Large intestine (tissue), 3 donors: Measurements from ENCODE around the gene PLEKHG3. TPM values are rescaled to one million over a fixed set of nuclear protein-coding genes. Genes with fewer than 3 reads are reported as not detected.

Experiments used
- DNase-seq, 2 donors: peaks; one replicate each; pipeline versions ENCODE4 v3.0.0 to v3.0.0-alpha.2; 2013
- H3K27ac ChIP-seq: one replicate; pipeline ENCODE4 v1.5.1; 2013; ENCODE audit warnings: low read length
- H3K27me3 ChIP-seq: 2 replicates; pipeline ENCODE4 v1.6.1; 2013; ENCODE audit warnings: low read length; ENCODE audit not compliant: control insufficient read depth, insufficient read depth
- H3K36me3 ChIP-seq: 2 replicates; pipeline ENCODE4 v1.6.1; 2013; ENCODE audit warnings: low read length; ENCODE audit not compliant: control insufficient read depth, insufficient read depth
- H3K4me1 ChIP-seq: one replicate; pipeline ENCODE4 v1.6.1; 2013; ENCODE audit warnings: low read length; ENCODE audit not compliant: control insufficient read depth, insufficient read depth
- H3K4me3 ChIP-seq: one replicate; pipeline ENCODE4 v1.5.1; 2013; ENCODE audit warnings: low read length
- H3K9me3 ChIP-seq: one replicate; pipeline ENCODE4 v1.6.1; 2013; ENCODE audit warnings: mild to moderate bottlenecking, low read depth, low read length, moderate library complexity; ENCODE audit not compliant: control insufficient read depth
- WGBS: methylation state at CpG from one replicate; pipeline ENCODE4 v1.1.5; 2013; ENCODE audit warnings: low lambda C conversion rate; ENCODE audit not compliant: insufficient coverage; 5-methylcytosine and 5-hydroxymethylcytosine counted together
- polyA plus RNA-seq: library from polyadenylated mRNA; unstranded; fragments of 120-200 nt; gene quantifications from one replicate; pipeline ENCODE4 v1.2.1, GENCODE V29; 2013

Gene PLEKHG3
- polyA plus RNA-seq, 1 donor = 56.1 TPM

GRCh38 chr14:64725879-64726584 lies 21.8 kb downstream of the PLEKHG3 start:
- Histone ChIP-seq H3K36me3 (peaks cover 37% of the 10 kb centered on the region), H3K4me1 (peaks cover 62% of the 10 kb centered on the region), H3K27ac (peak overlapping the region; percentile 92), H3K9me3 (no peaks in the 10 kb centered on the region), H3K4me3 (no peak overlapping the region), H3K27me3 (no peaks in the 10 kb centered on the region)
- 69% methylated on average over 3 of the region's 6 CpGs for WGBS
- no peak for DNase-seq

DNA sequence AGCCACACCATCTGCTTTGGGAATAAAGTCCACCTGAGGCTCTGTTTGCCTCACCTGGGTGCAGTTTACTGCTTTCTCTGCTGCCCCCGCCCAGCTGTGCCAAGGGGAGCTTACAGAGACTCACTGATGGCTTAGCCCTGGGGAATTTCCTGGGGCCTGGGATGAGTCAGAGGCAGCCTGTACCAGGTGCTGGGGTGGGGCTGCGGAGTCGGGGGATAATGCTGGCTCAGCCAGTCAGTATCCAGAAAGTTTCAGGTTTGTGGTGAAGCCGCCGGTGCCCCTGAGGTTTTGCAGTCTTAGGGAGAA lies 22.3 kb downstream of the PLEKHG3 start:
- H3K36me3 ChIP-seq = peaks cover 42% of the 10 kb centered on the region
- WGBS = no CpG with 5 or more reads among the region's 5 CpGs
- no peaks in the 10 kb centered on the region for H3K27me3 ChIP-seq
- peaks cover 57% of the 10 kb centered on the region for H3K4me1 ChIP-seq
- H3K4me3 ChIP-seq = no peak overlapping the region
- no peaks in the 10 kb centered on the region for H3K9me3 ChIP-seq
- H3K27ac ChIP-seq = peak overlapping the region; percentile 92
- peak; percentile 97 to 98 for DNase-seq

GRCh38 chr14:64727551-64728071 lies 23.4 kb downstream of the PLEKHG3 start:
- H3K4me3 ChIP-seq = no peak overlapping the region
- H3K27me3 ChIP-seq = no peaks in the 10 kb centered on the region
- DNase-seq = no peak
- H3K9me3 ChIP-seq = no peaks in the 10 kb centered on the region
- peaks cover 52% of the 10 kb centered on the region for H3K36me3 ChIP-seq
- peak overlapping the region; percentile 92 for H3K27ac ChIP-seq
- WGBS = no CpG with 5 or more reads among the region's 22 CpGs
- peaks cover 52% of the 10 kb centered on the region for H3K4me1 ChIP-seq

DNA sequence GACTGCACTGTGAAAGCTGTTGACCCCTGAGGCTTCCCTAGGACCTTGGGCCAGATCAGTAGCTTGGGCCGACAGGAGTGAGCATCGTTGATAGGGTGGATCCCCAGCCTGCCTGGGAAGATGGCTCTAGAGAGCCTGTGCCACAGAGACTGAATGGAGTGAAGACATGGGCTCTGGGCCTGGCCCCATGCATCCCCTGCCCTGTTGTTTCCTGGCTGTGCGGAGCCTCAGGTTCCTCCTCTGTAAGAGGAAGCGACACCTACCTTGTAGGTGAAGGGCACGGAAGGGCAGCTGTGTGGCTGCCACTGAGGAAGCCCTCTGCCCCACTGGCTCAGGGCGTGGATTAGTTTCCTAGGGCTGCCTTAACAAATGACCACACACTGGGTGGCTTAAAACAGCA lies 23.9 kb downstream of the PLEKHG3 start:
- H3K36me3 ChIP-seq = peaks cover 57% of the 10 kb centered on the region
- H3K4me1 ChIP-seq = peaks cover 52% of the 10 kb centered on the region
- no peaks in the 10 kb centered on the region for H3K9me3 ChIP-seq
- no peak overlapping the region for H3K4me3 ChIP-seq
- no peaks in the 10 kb centered on the region for H3K27me3 ChIP-seq
- H3K27ac ChIP-seq = no peak overlapping the region
- WGBS = no CpG with 5 or more reads among the region's 6 CpGs
- DNase-seq = no peak

DNA sequence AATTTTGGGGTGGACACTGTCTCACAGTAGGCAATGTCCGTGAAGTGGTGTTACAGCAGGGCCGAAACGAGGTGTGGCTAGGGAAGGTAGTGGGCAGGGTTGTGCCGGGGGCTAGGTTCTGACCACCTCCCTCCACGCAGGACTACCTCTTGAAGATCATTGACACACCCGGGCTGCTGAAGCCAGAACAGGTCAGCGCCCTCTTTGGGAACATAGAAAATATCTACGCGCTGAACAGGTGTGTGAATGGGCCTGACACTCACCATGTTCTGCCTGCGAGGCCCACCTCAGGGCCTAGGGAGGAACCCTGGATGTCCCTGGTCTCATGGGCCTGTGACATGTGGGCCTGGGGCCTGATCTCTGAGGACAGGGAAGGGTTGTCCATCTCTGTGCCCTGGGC lies 24.6 kb downstream of the PLEKHG3 start:
- no CpG with 5 or more reads among the region's 10 CpGs for WGBS

DNA sequence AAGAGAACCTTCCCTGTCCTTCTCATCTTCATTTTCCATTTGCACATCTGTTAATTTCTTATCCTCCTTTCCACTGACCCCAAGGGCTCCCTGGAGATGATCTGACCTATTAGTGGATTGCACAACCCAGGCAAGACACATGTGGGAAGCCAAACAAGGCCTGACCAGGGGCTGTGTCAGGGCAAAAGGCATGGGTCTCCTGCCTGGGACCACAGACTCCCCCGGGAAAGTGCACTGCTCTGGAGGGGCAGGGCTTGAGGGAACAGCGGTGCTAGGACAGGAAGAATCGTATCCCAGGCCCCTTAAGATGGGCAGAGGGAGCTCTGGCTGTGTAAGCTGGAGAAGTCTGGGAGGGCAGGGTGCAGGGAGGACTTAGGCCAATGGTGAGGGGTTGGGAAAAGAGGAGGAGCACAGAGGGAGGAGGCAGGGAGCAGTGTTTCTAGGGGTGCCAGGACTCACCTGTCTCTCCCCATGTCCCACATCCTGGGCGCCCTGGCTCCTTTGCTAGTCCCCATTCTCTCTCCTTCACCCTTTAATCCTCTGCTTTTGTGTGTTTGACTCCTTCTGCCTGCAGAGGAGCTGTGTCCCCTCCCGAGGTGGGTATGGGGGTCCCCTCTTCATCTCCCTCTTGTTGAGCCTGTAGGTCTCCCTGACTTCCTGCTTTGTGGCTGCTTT lies 25.3 kb downstream of the PLEKHG3 start:
- WGBS = 80% methylated on average over 1 of the region's 5 CpGs

More for the DNA sequence above, 24.6 kb downstream of the PLEKHG3 start:
- no peaks in the 10 kb centered on the region for H3K27me3 ChIP-seq
- peaks cover 48% of the 10 kb centered on the region for H3K4me1 ChIP-seq
- H3K9me3 ChIP-seq = no peaks in the 10 kb centered on the region
- H3K27ac ChIP-seq = no peak overlapping the region
- peaks cover 63% of the 10 kb centered on the region for H3K36me3 ChIP-seq
- no peak for DNase-seq
- H3K4me3 ChIP-seq = no peak overlapping the region

DNA sequence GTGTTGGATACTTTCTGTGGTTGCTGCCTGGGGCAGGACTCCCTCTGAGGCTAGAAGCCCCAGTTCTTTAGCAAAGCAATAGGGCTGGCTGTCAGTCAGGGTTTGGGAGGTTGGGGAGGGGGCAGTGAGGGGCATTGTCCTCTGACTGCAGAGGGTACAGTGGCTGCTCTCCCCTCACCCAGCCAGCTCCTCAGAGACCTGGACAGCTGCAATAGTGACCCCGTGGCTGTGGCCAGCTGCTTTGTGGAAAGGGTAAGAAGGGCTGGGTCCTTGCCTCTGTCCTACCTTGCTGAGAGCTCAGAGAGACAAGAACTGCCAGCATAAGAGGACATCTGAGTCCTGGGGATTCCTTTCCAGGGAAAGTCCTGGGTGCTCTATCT lies 25.8 kb downstream of the PLEKHG3 start:
- H3K4me1 ChIP-seq = peaks cover 36% of the 10 kb centered on the region
- no peaks in the 10 kb centered on the region for H3K27me3 ChIP-seq
- no CpG with 5 or more reads among the region's 1 CpG for WGBS
- no peaks in the 10 kb centered on the region for H3K9me3 ChIP-seq
- no peak overlapping the region for H3K27ac ChIP-seq
- no peak overlapping the region for H3K4me3 ChIP-seq
- no peak for DNase-seq
- H3K36me3 ChIP-seq = peaks cover 66% of the 10 kb centered on the region

More for the DNA sequence above, 25.3 kb downstream of the PLEKHG3 start:
- H3K4me3 ChIP-seq = no peak overlapping the region
- H3K9me3 ChIP-seq = no peaks in the 10 kb centered on the region
- DNase-seq = no peak
- no peaks in the 10 kb centered on the region for H3K27me3 ChIP-seq
- peaks cover 42% of the 10 kb centered on the region for H3K4me1 ChIP-seq
- H3K36me3 ChIP-seq = peaks cover 63% of the 10 kb centered on the region
- H3K27ac ChIP-seq = no peak overlapping the region

DNA sequence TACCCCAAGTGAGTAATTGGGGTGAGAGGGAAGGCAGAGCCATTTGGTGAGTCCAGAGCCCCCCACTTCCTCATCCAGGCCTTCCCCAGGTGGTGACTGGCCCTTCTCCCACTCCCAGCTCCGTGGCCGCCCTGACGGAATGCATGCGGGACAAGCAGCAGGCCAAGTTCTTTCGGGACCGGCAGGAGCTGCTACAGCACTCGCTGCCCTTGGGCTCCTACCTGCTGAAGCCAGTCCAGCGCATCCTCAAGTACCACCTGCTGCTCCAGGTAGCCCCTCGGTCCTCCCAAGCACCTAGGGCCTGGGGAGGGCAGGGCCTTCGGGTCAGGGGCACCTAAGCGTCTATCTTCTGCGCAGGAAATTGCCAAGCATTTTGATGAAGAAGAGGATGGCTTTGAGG lies 26.5 kb downstream of the PLEKHG3 start:
- peaks cover 70% of the 10 kb centered on the region for H3K36me3 ChIP-seq
- no peak overlapping the region for H3K4me3 ChIP-seq
- no peaks in the 10 kb centered on the region for H3K27me3 ChIP-seq
- DNase-seq = no peak
- H3K9me3 ChIP-seq = no peaks in the 10 kb centered on the region
- no CpG with 5 or more reads among the region's 12 CpGs for WGBS
- H3K4me1 ChIP-seq = peaks cover 30% of the 10 kb centered on the region
- H3K27ac ChIP-seq = no peak overlapping the region

DNA sequence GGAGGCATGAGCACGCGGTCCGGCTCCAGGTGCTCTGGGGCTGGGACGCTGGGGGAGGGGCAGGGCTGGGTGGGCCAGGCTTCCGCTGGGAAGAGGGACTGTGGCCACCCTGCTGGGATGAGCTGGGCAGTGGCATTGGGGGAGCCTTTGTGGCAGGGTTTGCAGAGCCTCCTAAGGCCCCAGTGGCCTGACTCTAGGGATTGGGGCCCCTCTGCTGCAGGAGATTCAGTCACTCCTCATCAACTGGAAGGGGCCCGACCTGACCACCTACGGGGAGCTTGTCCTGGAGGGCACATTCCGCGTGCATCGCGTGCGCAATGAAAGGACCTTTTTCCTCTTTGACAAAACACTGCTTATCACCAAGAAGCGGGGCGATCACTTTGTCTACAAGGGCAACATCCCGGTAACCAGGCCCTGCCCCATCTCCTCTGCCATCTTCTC lies 26.9 kb downstream of the PLEKHG3 start:
- no peak overlapping the region for H3K4me3 ChIP-seq
- DNase-seq = no peak
- no peaks in the 10 kb centered on the region for H3K27me3 ChIP-seq
- H3K9me3 ChIP-seq = no peaks in the 10 kb centered on the region
- no CpG with 5 or more reads among the region's 15 CpGs for WGBS
- H3K4me1 ChIP-seq = peaks cover 29% of the 10 kb centered on the region
- no peak overlapping the region for H3K27ac ChIP-seq
- H3K36me3 ChIP-seq = peaks cover 73% of the 10 kb centered on the region

GRCh38 chr14:64732066-64732465 lies 27.8 kb downstream of the PLEKHG3 start:
- Histone ChIP-seq H3K4me3 (no peak overlapping the region), H3K27me3 (no peaks in the 10 kb centered on the region), H3K9me3 (no peaks in the 10 kb centered on the region), H3K36me3 (peaks cover 82% of the 10 kb centered on the region), H3K4me1 (peaks cover 33% of the 10 kb centered on the region), H3K27ac (no peak overlapping the region)
- WGBS = no CpG with 5 or more reads among the region's 4 CpGs
- DNase-seq = no peak
